Measurements from ENCODE around the gene VIT. TPM values are rescaled to one million over a fixed set of nuclear protein-coding genes. Genes with fewer than 3 reads are reported as not detected.

VIT gene
- total and polyA plus RNA-seq, 4 donors: 10.0 to 29.2 TPM; not detected in 2

DNA sequence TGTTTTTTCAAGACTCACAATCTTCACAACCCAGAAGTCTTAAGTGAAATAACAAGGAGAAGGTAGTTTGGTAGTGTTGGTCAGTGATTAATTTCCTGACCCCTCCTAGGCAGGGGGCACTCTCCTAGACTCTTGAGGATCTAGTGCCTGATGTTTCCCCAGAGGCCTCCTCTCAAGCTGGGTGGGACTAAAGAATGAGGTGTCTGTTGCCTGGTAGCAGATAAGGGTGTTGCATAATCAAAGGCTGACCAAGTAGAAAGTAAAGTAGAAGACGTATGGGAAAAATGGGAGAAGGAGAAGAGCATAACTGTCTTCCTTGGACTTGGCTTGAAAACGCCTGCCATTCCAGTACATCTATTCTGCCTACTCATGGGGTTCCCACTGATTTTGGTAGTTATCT lies 37.8 kb downstream of the VIT start:
- H3K27me3 ChIP-seq (ENCODE audit: control insufficient read depth in 1 of 2, insufficient read depth in 2 of 2, low read length in 1 of 2): no peaks in the 10 kb centered on the region
- no peaks in the 10 kb centered on the region for H3K4me1 ChIP-seq (ENCODE audit: control insufficient read depth in 1 of 2, insufficient read depth in 2 of 2, low read length in 2 of 2)
- no peak overlapping the region for H3K4me3 ChIP-seq (ENCODE audit: low read length in 2 of 2)
- 84 to 91% methylated on average over 2 of the region's 2 CpGs for WGBS, 2 donors
- H3K36me3 ChIP-seq (ENCODE audit: control insufficient read depth in 1 of 2, insufficient read depth in 2 of 2, low read length in 1 of 2): no peaks in the 10 kb centered on the region
- H3K9me3 ChIP-seq (ENCODE audit: control insufficient read depth, low read length): no peaks in the 10 kb centered on the region
- H3K27ac ChIP-seq (ENCODE audit: low read depth in 1 of 2, low read length in 2 of 2): no peak overlapping the region
- no peak for ATAC-seq (ENCODE audit: low FRiP score)
- no peak for DNase-seq
- intact Hi-C loops (cut with DNase I): no loop called here

DNA sequence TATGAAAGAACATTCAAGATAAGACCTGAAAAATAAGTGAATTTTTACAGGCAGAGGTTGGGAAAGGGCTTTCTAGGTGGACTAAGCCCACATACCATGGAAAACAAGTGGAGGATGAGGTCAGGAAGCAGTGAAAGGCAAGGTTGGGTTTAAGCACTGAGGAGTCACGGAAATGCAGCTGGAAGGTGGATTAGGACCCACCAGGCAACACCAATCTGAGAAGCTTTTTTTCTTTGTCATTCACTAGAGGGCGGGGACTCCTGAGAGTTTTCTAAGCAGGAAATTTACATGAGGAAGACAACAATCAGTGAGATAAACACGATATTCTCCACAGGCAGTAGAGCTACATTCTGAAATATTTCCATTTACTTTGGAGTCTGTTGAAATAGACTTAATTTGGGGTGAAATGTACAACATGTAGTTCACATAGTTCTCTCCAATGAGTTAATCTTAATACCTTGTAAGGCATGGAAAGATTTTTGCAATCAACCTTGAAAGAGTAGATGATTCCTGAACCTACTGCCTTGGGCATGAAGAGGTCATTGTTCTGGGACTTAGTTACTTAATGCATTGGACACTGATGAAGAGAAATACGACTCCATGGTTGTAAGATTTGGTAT lies 40.7 kb downstream of the VIT start:
- Histone ChIP-seq H3K27me3 (ENCODE audit: control insufficient read depth in 1 of 2, insufficient read depth in 2 of 2, low read length in 1 of 2) (no peaks in the 10 kb centered on the region), H3K4me1 (ENCODE audit: control insufficient read depth in 1 of 2, insufficient read depth in 2 of 2, low read length in 2 of 2) (no peaks in the 10 kb centered on the region), H3K9me3 (ENCODE audit: control insufficient read depth, low read length) (no peaks in the 10 kb centered on the region), H3K27ac (ENCODE audit: low read depth in 1 of 2, low read length in 2 of 2) (no peak overlapping the region), H3K4me3 (ENCODE audit: low read length in 2 of 2) (no peak overlapping the region), H3K36me3 (ENCODE audit: control insufficient read depth in 1 of 2, insufficient read depth in 2 of 2, low read length in 1 of 2) (no peaks in the 10 kb centered on the region)
- no peak for DNase-seq
- 69 to 70% methylated on average over 4 of the region's 4 CpGs for WGBS, 2 donors
- no peak for ATAC-seq (ENCODE audit: low FRiP score)
- intact Hi-C loops (cut with DNase I): no loop called here

DNA sequence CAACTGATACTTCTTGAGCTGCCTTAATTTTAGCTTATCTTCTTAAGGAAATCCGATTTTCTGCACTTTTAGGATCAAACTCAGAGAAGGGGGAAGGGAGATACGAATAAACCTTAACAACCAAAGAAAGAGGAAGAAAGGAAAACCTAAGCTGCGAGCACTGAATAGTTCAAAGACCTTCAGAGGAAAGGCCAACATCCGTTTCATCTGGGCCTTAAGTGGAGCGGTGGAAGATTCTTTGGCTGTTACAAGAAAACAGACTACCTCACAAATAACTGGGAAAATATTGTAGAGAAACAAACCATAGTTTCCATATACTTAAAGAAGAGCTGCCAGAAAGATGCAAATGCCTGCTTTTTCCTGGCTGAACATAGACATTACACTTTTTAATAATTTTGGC lies 43.6 kb downstream of the VIT start:
- Histone ChIP-seq H3K27me3 (ENCODE audit: control insufficient read depth in 1 of 2, insufficient read depth in 2 of 2, low read length in 1 of 2) (no peaks in the 10 kb centered on the region), H3K27ac (ENCODE audit: low read depth in 1 of 2, low read length in 2 of 2) (no peak overlapping the region), H3K9me3 (ENCODE audit: control insufficient read depth, low read length) (peaks cover 2% of the 10 kb centered on the region), H3K36me3 (ENCODE audit: control insufficient read depth in 1 of 2, insufficient read depth in 2 of 2, low read length in 1 of 2) (no peaks in the 10 kb centered on the region), H3K4me3 (ENCODE audit: low read length in 2 of 2) (no peak overlapping the region), H3K4me1 (ENCODE audit: control insufficient read depth in 1 of 2, insufficient read depth in 2 of 2, low read length in 2 of 2) (no peaks in the 10 kb centered on the region)
- WGBS, 2 donors: 57 to 71% methylated on average over 5 of the region's 5 CpGs
- DNase-seq (no peak), ATAC-seq (ENCODE audit: low FRiP score) (no peak)
- intact Hi-C loops (cut with DNase I): no loop called here

DNA sequence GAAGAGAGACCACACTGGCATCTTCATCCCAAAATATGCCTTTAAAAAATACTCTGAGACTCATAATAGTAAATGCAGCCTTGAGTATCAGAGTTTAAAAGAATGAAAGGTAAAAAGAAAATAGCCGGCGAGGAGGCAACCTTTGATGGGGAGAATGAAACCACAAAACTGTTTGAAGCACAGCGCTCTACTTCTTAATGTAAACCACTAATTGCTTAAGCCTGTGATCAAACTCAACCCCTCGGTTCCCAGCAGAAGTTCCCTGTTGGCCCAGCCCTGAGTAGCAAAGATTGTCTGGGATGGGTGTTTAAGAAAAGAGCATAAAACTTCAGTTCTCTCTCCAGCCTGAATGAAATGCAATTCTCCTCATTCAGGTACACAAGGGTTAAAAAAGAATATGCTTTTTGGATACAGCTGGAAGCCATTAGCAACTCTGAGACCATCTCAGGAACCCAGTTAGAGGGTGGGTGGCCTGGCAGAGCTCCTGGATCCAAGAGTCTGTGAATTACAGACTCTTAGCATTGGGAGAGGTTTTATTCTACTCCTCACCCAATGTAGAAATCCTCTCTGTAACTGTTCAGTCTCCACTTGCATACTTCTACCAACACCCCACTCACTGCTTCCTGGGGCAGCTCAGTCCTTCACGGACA lies 44.8 kb downstream of the VIT start:
- Histone ChIP-seq H3K36me3 (ENCODE audit: control insufficient read depth in 1 of 2, insufficient read depth in 2 of 2, low read length in 1 of 2) (no peaks in the 10 kb centered on the region), H3K27me3 (ENCODE audit: control insufficient read depth in 1 of 2, insufficient read depth in 2 of 2, low read length in 1 of 2) (no peaks in the 10 kb centered on the region), H3K9me3 (ENCODE audit: control insufficient read depth, low read length) (peaks cover 2% of the 10 kb centered on the region), H3K4me1 (ENCODE audit: control insufficient read depth in 1 of 2, insufficient read depth in 2 of 2, low read length in 2 of 2) (no peaks in the 10 kb centered on the region), H3K27ac (ENCODE audit: low read depth in 1 of 2, low read length in 2 of 2) (no peak overlapping the region), H3K4me3 (ENCODE audit: low read length in 2 of 2) (no peak overlapping the region)
- WGBS, 2 donors: 50 to 51% methylated on average over 5 of the region's 5 CpGs
- no peak for ATAC-seq (ENCODE audit: low FRiP score)
- intact Hi-C loops (cut with DNase I): no loop called here
- no peak for DNase-seq

DNA sequence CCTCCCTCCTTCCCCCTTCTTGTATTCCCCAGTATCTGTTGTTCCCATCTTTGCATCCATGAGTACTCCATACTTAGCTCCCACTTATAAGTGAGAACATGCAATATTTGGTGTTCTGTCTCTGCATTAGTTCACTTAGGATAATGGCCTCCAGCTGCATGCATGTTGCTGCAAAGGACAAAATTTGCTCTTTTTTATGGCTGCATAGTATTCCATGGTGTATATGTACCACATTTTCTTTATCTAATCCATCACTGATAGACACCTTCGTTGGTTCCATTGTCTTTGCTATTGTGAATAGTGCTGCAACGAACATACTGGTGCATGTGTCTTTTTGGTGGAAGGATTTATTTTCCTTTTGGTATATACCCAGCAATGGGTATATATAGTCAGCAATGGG lies 47.4 kb downstream of the VIT start:
- H3K4me3 ChIP-seq (ENCODE audit: low read length in 2 of 2): no peak overlapping the region
- H3K36me3 ChIP-seq (ENCODE audit: control insufficient read depth in 1 of 2, insufficient read depth in 2 of 2, low read length in 1 of 2): no peaks in the 10 kb centered on the region
- 80 to 82% methylated on average over 2 of the region's 2 CpGs for WGBS, 2 donors
- H3K9me3 ChIP-seq (ENCODE audit: control insufficient read depth, low read length): peaks cover 2% of the 10 kb centered on the region
- DNase-seq (no peak), ATAC-seq (ENCODE audit: low FRiP score) (no peak)
- H3K27ac ChIP-seq (ENCODE audit: low read depth in 1 of 2, low read length in 2 of 2): no peak overlapping the region
- no peaks in the 10 kb centered on the region for H3K27me3 ChIP-seq (ENCODE audit: control insufficient read depth in 1 of 2, insufficient read depth in 2 of 2, low read length in 1 of 2)
- intact Hi-C loops (cut with DNase I): no loop called here
- H3K4me1 ChIP-seq (ENCODE audit: control insufficient read depth in 1 of 2, insufficient read depth in 2 of 2, low read length in 2 of 2): no peaks in the 10 kb centered on the region

DNA sequence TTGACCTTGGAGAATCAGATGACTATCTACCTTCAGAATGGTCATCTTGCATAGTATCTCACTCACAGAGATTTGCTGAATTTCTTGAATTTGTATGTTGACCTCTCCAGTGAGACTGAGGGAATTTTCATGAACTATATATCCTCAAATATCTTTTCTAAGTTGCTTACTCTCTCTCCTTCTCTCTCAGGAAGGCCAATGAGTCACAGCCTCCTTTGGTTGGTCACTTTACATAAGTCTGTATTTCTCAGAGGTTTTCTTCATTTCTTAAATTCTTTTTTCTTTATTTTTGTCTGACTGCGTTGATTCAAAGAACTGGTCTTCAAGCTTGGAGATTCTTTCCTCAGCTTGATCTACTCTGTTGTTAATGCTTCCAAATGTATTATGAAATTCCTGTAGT lies 51.7 kb downstream of the VIT start:
- intact Hi-C loops (cut with DNase I): no loop called here
- H3K4me1 ChIP-seq (ENCODE audit: control insufficient read depth in 1 of 2, insufficient read depth in 2 of 2, low read length in 2 of 2): no peaks in the 10 kb centered on the region
- no peaks in the 10 kb centered on the region for H3K36me3 ChIP-seq (ENCODE audit: control insufficient read depth in 1 of 2, insufficient read depth in 2 of 2, low read length in 1 of 2)
- WGBS, 2 donors: 65 to 71% methylated on average over 1 of the region's 1 CpG
- no peak overlapping the region for H3K27ac ChIP-seq (ENCODE audit: low read depth in 1 of 2, low read length in 2 of 2)
- H3K27me3 ChIP-seq (ENCODE audit: control insufficient read depth in 1 of 2, insufficient read depth in 2 of 2, low read length in 1 of 2): peaks cover 0 to 2% of the 10 kb centered on the region in 2 donors
- no peak overlapping the region for H3K4me3 ChIP-seq (ENCODE audit: low read length in 2 of 2)
- DNase-seq (no peak), ATAC-seq (ENCODE audit: low FRiP score) (no peak)
- peaks cover 3% of the 10 kb centered on the region for H3K9me3 ChIP-seq (ENCODE audit: control insufficient read depth, low read length)

DNA sequence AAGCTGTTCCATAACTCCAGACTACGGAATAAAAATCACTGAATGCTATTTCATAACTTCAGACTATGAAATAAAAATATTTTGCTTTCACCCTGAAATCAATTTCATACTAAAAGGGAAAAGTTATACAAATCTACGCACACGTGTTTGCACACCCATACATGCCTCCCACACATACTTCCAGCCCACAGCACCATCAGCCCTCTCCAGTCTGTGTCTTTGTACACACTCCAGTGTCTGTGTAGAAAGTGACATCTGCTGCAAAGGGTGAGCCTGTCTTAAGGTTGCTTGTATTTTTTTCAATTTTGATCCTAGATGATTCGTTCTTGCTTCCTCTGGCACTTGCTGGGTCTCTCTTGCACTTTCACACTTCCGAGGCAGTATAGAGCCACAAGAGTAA lies 53.6 kb downstream of the VIT start:
- no peak for DNase-seq
- Histone ChIP-seq H3K4me3 (ENCODE audit: low read length in 2 of 2) (no peak overlapping the region), H3K4me1 (ENCODE audit: control insufficient read depth in 1 of 2, insufficient read depth in 2 of 2, low read length in 2 of 2) (no peaks in the 10 kb centered on the region), H3K27ac (ENCODE audit: low read depth in 1 of 2, low read length in 2 of 2) (no peak overlapping the region), H3K27me3 (ENCODE audit: control insufficient read depth in 1 of 2, insufficient read depth in 2 of 2, low read length in 1 of 2) (peaks cover 0 to 2% of the 10 kb centered on the region in 2 donors), H3K9me3 (ENCODE audit: control insufficient read depth, low read length) (peaks cover 2% of the 10 kb centered on the region), H3K36me3 (ENCODE audit: control insufficient read depth in 1 of 2, insufficient read depth in 2 of 2, low read length in 1 of 2) (no peaks in the 10 kb centered on the region)
- intact Hi-C loops (cut with DNase I): no loop called here
- ATAC-seq (ENCODE audit: low FRiP score): no peak
- 71 to 80% methylated on average over 5 of the region's 5 CpGs for WGBS, 2 donors

DNA sequence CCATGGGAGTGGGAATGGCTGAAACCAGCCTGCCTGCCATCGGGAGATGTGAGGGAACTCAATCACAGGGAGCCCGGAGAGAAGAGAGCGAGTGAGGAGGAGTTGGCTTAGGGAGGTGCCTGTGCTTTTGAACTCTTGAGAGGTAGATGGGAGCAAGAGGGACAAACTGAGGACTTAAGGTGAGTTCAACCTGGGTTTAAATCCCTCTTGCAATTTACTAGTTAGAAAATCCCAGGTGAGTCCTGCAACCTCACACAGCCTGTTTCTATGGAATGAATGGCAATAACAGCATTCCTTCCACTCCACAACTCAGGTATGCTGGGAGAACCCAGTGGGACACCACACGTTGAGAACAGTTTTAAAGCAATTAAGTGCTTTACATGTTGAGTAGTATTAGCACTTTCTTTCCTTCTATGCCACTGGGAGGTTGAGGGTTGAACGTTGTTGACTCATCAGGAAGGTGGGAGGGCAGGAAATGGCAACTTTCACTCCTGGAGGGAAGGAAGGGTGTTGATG lies 57.3 kb downstream of the VIT start:
- Histone ChIP-seq H3K4me3 (ENCODE audit: low read length in 2 of 2) (no peak overlapping the region), H3K36me3 (ENCODE audit: control insufficient read depth in 1 of 2, insufficient read depth in 2 of 2, low read length in 1 of 2) (no peaks in the 10 kb centered on the region), H3K27me3 (ENCODE audit: control insufficient read depth in 1 of 2, insufficient read depth in 2 of 2, low read length in 1 of 2) (peaks cover 0 to 2% of the 10 kb centered on the region in 2 donors), H3K9me3 (ENCODE audit: control insufficient read depth, low read length) (peaks cover 2% of the 10 kb centered on the region), H3K4me1 (ENCODE audit: control insufficient read depth in 1 of 2, insufficient read depth in 2 of 2, low read length in 2 of 2) (no peaks in the 10 kb centered on the region), H3K27ac (ENCODE audit: low read depth in 1 of 2, low read length in 2 of 2) (no peak overlapping the region)
- ATAC-seq (ENCODE audit: low FRiP score) (no peak), DNase-seq (no peak)
- intact Hi-C loops (cut with DNase I): no loop called here
- WGBS, 2 donors: 20 to 37% methylated on average over 5 of the region's 5 CpGs

DNA sequence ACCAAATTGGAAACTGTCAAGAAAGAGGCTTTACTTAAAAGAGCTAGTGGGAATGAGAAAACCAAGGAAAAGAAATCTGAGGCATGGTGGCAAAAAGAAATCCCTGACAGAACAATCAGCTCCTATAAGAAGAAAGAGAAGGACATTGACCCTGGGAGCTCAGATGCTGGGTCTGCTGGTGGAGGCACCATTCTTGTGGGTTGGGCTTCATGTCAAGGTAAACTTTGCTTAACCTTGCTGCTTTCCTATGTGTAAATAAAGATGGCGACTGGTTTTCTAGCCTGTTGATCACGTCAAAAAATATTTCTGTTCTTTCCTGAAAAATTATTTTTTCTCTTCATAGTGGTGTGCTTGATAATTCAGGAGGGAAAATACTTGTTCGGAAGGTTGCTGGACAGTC lies 58.1 kb downstream of the VIT start:
- DNase-seq: no peak
- Histone ChIP-seq H3K36me3 (ENCODE audit: control insufficient read depth in 1 of 2, insufficient read depth in 2 of 2, low read length in 1 of 2) (no peaks in the 10 kb centered on the region), H3K4me1 (ENCODE audit: control insufficient read depth in 1 of 2, insufficient read depth in 2 of 2, low read length in 2 of 2) (no peaks in the 10 kb centered on the region), H3K27me3 (ENCODE audit: control insufficient read depth in 1 of 2, insufficient read depth in 2 of 2, low read length in 1 of 2) (no peaks in the 10 kb centered on the region), H3K4me3 (ENCODE audit: low read length in 2 of 2) (no peak overlapping the region), H3K9me3 (ENCODE audit: control insufficient read depth, low read length) (peaks cover 2% of the 10 kb centered on the region), H3K27ac (ENCODE audit: low read depth in 1 of 2, low read length in 2 of 2) (no peak overlapping the region)
- no peak for ATAC-seq (ENCODE audit: low FRiP score)
- 77 to 79% methylated on average over 3 of the region's 3 CpGs for WGBS, 2 donors
- intact Hi-C loops (cut with DNase I): no loop called here
